Inferior parietal cortex (tissue), 1 donor: ENCODE results near the gene PRODH.
"Not testable (repeated sequence)": the region's sequence is repeated elsewhere in the genome, so short reads cannot be mapped to it uniquely, and the experiment has no call there.

Experiments used
- DNase-seq: peaks from one replicate; pipeline ENCODE4 v3.0.0-alpha.2; 2016; ENCODE audit errors: extremely low spot score

PRODH gene

DNA sequence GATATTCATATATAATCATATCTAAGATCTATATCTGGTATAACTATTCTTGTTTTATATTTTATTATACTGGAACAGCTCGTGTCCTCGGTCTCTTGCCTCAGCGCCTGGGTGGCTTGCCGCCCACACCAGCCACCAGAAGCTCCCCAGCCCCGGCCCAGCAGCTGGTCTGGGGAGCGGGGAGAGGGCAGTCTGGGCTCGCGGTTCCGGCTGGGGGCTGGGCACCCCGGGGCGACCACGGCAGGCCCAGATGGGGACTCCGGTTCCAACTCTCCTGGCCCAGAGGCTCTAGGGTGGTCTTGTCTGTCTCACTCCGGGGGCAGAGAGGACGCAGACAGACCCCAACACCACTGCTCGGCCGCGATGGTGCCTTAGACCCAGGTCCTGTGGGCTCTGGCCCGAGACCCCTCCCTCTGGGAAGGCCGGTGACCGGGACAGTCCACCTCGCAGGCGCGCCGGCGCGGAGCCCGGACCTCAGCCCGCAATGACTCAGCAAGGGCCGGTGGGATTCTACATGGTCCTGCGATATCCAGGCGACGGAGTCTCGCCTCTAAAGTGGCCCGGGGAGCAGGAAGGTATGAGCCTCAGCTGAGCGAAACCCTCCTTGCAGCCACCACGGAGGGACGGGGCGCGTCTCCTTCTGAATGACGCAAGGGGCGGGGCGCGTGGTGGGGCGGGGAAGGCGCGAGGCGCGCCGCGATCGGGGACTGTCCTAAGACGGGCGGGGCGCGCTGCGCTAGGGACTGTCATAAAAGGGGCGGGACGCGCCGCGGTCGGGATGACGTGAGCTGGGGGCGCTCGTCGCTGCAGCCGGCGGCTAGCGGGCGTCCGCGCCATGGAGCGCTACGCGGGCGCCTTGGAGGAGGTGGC, 30.3 kb downstream of the PRODH start, which contains the start of gene DGCR6:
TSS of gene DGCR6 (plus strand) at position 781 of the 870 bp plus-strand sequence. CDS start at position 836, 55 bp downstream.
- no peak for DNase-seq

DNA sequence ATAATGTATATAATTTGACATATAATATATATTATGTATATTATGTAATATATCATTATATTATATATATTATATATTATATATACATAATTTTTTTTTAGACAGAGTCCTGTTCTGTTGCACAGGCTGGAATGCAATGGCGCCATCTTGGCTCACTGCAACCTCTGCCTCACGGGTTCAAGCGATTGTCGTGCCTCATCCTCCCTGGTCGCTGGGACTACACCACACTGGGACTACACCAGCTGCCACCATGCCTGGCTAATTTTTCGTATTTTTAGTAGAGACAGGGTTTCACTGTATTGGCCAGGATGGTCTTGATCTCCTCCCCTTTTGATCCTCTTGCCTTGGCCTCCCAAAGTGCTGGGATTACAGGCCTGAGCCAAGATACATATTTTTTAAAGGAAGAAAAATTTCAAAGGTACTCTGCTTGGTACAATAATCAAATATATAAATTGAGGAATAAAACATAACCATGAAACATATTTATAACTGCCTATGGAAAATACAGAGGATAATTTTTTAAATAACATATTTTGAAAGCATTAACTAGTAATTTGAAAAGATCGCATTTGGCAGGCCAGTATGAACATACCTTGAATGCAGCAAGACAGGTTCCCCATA, 39.9 kb downstream of the PRODH start:
- DNase-seq = not testable (repeated sequence)

GRCh38 chr22:18893775-18894174, 42.3 kb downstream of the PRODH start:
- DNase-seq = not testable (repeated sequence)

GRCh38 chr22:18890510-18891192, 45.4 kb downstream of the PRODH start:
- not testable (repeated sequence) for DNase-seq

- no peak for DNase-seq
Measured at GRCh38 chr22:18888115-18888514, 48.0 kb downstream of the PRODH start.

- not testable (repeated sequence) for DNase-seq
Measured at GRCh38 chr22:18884465-18884864, 51.6 kb downstream of the PRODH start.

GRCh38 chr22:18881260-18881659, 54.8 kb downstream of the PRODH start:
- not testable (repeated sequence) for DNase-seq
